ENCODE results near the gene RTL1. TPM values are rescaled to one million over a fixed set of nuclear protein-coding genes. Genes with fewer than 3 reads are reported as not detected.

Gene RTL1
- total RNA-seq, 1 experiment from 2014 or later = not detected

DNA sequence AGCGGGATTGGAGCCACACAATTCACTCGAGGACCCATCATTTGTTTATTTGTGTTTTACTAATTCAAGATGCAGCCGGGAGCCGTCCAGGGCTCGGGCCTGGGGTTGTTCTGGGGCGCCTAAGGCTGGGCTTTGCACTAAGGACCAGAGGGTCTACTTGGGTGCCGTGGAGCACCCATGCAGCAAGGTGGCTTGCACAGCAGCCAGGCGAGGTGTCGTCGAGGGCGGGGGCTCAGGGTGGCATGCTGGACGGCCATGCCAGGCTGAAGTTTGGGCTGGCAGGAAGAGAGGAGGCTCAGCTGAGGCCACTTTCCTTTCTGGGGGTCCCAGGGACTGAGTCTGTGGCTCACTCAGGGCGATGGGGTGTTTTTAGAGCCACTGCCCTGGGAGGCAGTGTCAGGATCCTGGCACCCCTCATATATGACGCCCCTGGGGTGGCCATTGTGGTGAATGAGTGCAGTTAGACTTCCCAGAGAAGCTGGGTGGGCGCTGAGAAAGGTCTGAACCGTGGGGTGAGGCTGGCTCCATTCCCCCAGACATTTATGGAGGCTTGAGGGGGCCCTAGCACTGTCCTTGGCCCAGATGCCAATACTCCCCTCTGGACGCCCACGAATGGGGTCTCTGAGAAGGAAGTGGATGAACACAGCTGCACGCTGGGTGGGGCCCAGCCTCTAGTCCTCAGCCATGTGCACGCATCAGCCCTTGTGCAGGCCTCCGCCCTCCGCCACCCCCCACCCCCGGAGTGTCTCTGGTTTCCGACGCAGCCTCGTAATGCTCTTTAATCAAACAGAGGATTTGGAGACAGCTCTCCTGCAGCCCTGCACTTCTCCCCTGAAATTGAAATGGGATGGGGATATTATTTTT, 66.3 kb downstream of the RTL1 start:
- Histone ChIP-seq H3K27me3 (ENCODE audit: low read length) (peaks cover 16% of the 10 kb centered on the region; the same call in 1 of the 2 replicates), H2AFZ (ENCODE audit: low read length) (no peak overlapping the region), H3K4me2 (ENCODE audit: low read length) (no peak overlapping the region), H3K4me1 (ENCODE audit: insufficient read depth, low read length) (no peaks in the 10 kb centered on the region), H4K20me1 (ENCODE audit: low read length) (no peaks in the 10 kb centered on the region), H3K9ac (ENCODE audit: low read length) (no peak overlapping the region), H3F3A (ENCODE audit: low read length, unreplicated experiment) (no peaks in the 10 kb centered on the region), H3K27ac (ENCODE audit: low read length) (no peak overlapping the region), H3K9me2 (replicated peaks; ENCODE audit: low read length) (no peaks in the 10 kb centered on the region), H3K4me3 (ENCODE audit: low read length) (no peak overlapping the region), H3K9me3 (ENCODE audit: low read length) (no peaks in the 10 kb centered on the region), H3K36me3 (ENCODE audit: low read depth, low read length) (no peaks in the 10 kb centered on the region), H3K79me2 (ENCODE audit: low read length) (no peaks in the 10 kb centered on the region)
- TF ChIP-seq EZH2phosphoT487 (IDR thresholded peaks at IDR 0.05; ENCODE audit: borderline replicate concordance, low read length) = no peak
- no peak for TF ChIP-seq EZH2 (IDR thresholded peaks at IDR 0.05; ENCODE audit: low read length, unreplicated experiment)
- TF ChIP-seq, protein P1, sequence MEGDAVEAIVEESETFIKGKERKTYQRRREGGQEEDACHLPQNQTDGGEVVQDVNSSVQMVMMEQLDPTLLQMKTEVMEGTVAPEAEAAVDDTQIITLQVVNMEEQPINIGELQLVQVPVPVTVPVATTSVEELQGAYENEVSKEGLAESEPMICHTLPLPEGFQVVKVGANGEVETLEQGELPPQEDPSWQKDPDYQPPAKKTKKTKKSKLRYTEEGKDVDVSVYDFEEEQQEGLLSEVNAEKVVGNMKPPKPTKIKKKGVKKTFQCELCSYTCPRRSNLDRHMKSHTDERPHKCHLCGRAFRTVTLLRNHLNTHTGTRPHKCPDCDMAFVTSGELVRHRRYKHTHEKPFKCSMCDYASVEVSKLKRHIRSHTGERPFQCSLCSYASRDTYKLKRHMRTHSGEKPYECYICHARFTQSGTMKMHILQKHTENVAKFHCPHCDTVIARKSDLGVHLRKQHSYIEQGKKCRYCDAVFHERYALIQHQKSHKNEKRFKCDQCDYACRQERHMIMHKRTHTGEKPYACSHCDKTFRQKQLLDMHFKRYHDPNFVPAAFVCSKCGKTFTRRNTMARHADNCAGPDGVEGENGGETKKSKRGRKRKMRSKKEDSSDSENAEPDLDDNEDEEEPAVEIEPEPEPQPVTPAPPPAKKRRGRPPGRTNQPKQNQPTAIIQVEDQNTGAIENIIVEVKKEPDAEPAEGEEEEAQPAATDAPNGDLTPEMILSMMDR (conservative IDR thresholded peaks at IDR 0.05; ENCODE audit: low read depth, low read length) = no peak
- ATAC-seq (no peak), DNase-seq (no peak)
- POLR2A ChIA-PET (ENCODE audit: unreplicated experiment) = no interaction called here
- CTCF ChIA-PET = no interaction called here
- intact Hi-C loops (cut with micrococcal nuclease) = no loop called here
- no TSS peak for BruUV-seq (replicated peaks)

DNA sequence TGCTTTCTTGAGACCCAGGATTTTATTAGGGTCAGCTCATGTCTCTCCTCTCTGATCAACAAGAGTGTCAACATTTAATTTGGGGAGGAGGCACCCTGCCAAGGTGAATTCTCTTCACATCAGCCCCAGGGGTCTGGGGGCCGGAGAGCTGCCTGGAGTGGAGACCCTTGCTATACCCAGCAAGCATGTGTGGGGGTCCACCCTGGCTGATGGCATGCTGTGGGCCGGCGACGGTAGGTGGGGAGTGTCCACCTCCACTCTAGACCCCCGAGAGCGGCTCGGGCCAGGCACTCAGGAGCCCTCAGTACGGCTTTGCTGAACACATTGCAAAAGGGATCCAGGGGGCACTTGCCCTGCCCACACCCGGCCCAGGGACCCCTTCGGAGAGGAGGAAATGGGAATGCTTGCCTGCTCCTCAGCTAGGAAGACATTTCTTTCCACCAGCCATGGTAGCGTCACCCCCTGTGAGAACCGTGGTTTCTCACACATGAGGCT, 67.2 kb downstream of the RTL1 start:
- H3K4me2 ChIP-seq (ENCODE audit: low read length) = no peak overlapping the region
- no peaks in the 10 kb centered on the region for H3K36me3 ChIP-seq (ENCODE audit: low read depth, low read length)
- no TSS peak for BruUV-seq (replicated peaks)
- no peak overlapping the region for H3K27ac ChIP-seq (ENCODE audit: low read length)
- DNase-seq = no peak
- ChIA-PET POLR2A (ENCODE audit: unreplicated experiment) (no interaction called here), CTCF (no interaction called here)
- H3K9me3 ChIP-seq (ENCODE audit: low read length) = no peaks in the 10 kb centered on the region
- H3K79me2 ChIP-seq (ENCODE audit: low read length) = no peaks in the 10 kb centered on the region
- ATAC-seq = no peak
- no peak overlapping the region for H3K4me3 ChIP-seq (ENCODE audit: low read length)
- no peak overlapping the region for H3K9ac ChIP-seq (ENCODE audit: low read length)
- TF ChIP-seq, protein P1 (conservative IDR thresholded peaks at IDR 0.05; ENCODE audit: low read depth, low read length) = no peak
- TF ChIP-seq EZH2 (IDR thresholded peaks at IDR 0.05; ENCODE audit: low read length, unreplicated experiment) (no peak), EZH2phosphoT487 (IDR thresholded peaks at IDR 0.05; ENCODE audit: borderline replicate concordance, low read length) (no peak)
- no peaks in the 10 kb centered on the region for H3K9me2 ChIP-seq (replicated peaks; ENCODE audit: low read length)
- no peaks in the 10 kb centered on the region for H4K20me1 ChIP-seq (ENCODE audit: low read length)
- H3K4me1 ChIP-seq (ENCODE audit: insufficient read depth, low read length) = no peaks in the 10 kb centered on the region
- no peak overlapping the region for H2AFZ ChIP-seq (ENCODE audit: low read length)
- peaks cover 16% of the 10 kb centered on the region; the same call in 1 of the 2 replicates for H3K27me3 ChIP-seq (ENCODE audit: low read length)
- no peaks in the 10 kb centered on the region for H3F3A ChIP-seq (ENCODE audit: low read length, unreplicated experiment)
- intact Hi-C loops (cut with micrococcal nuclease) = no loop called here

Data from PC-3 (cell line).